Measurements from ENCODE around the gene DENND1C. TPM values are rescaled to one million over a fixed set of nuclear protein-coding genes. Genes with fewer than 3 reads are reported as not detected.

Gene DENND1C
- total and polyA plus RNA-seq, 7 donors = 0.17 to 0.93 (median 0.27) TPM

DNA sequence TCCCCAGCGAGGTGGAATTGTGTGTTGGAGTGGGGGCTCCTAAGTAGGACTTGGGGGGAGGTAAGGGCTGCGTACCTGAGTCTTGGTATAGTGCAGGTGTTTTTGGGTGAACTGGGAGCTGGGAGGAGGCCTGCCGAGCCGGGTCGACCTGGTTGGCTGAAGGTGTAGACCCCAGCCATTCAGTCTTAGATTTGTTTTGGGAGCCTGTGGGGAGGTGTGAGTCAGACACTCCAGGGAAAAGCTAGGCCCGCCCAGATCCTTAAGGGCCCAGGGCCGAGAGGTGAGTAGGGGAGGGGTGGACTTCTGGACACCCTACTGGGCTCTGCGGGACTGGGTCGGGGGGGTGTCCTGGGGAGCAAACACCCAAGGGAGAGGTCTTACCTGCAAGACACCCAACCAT lies 16.6 kb downstream of the DENND1C start:
- Histone ChIP-seq H3K4me3 (no peak overlapping the region), H3K27me3 (ENCODE audit: insufficient read depth in 3 of 3, low read length in 2 of 3) (peaks cover 0 to 35% (median 13%) of the 10 kb centered on the region in 3 donors), H3K4me1 (no peaks in the 10 kb centered on the region), H3K9me3 (no peaks in the 10 kb centered on the region), H3K27ac (no peak overlapping the region), H3K36me3 (ENCODE audit: insufficient read depth in 1 of 2, low read depth in 1 of 2) (no peaks in the 10 kb centered on the region)
- TF ChIP-seq, protein P1, sequence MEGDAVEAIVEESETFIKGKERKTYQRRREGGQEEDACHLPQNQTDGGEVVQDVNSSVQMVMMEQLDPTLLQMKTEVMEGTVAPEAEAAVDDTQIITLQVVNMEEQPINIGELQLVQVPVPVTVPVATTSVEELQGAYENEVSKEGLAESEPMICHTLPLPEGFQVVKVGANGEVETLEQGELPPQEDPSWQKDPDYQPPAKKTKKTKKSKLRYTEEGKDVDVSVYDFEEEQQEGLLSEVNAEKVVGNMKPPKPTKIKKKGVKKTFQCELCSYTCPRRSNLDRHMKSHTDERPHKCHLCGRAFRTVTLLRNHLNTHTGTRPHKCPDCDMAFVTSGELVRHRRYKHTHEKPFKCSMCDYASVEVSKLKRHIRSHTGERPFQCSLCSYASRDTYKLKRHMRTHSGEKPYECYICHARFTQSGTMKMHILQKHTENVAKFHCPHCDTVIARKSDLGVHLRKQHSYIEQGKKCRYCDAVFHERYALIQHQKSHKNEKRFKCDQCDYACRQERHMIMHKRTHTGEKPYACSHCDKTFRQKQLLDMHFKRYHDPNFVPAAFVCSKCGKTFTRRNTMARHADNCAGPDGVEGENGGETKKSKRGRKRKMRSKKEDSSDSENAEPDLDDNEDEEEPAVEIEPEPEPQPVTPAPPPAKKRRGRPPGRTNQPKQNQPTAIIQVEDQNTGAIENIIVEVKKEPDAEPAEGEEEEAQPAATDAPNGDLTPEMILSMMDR (IDR thresholded peaks at IDR 0.05) = no peak
- no peak for DNase-seq
- no peak for ATAC-seq
- intact Hi-C loops (cut with DNase I) = no loop called here
- 38 to 44% (median 42%) methylated on average over 9 of the region's 9 CpGs for WGBS, 3 donors

- no peaks in the 10 kb centered on the region for H3K36me3 ChIP-seq (ENCODE audit: insufficient read depth in 1 of 2, low read depth in 1 of 2)
- TF ChIP-seq, protein P1 (IDR thresholded peaks at IDR 0.05) = no peak
- peaks cover 0 to 35% (median 13%) of the 10 kb centered on the region in 3 donors for H3K27me3 ChIP-seq (ENCODE audit: insufficient read depth in 3 of 3, low read length in 2 of 3)
Observed at GRCh38 chr19:6464070-6464873, 17.3 kb downstream of the DENND1C start, which contains the start of gene CRB3. Gene CRB3 (plus strand): TSS chr19:6464271. CDS start chr19:6464702, 431 bp downstream.

GRCh38 chr19:6460099-6460884 lies 21.3 kb downstream of the DENND1C start:
- ATAC-seq = peak; percentile 96 to 97 (median 96)
- intact Hi-C loops (cut with DNase I) = no loop called here
- Histone ChIP-seq H3K27me3 (ENCODE audit: insufficient read depth in 3 of 3, low read length in 2 of 3) (peaks cover 0 to 27% (median 9%) of the 10 kb centered on the region in 3 donors), H3K4me1 (peaks cover 9% of the 10 kb centered on the region), H3K27ac (peak overlapping the region; percentile 72), H3K4me3 (peak overlapping the region; percentile 86), H3K9me3 (no peaks in the 10 kb centered on the region), H3K36me3 (ENCODE audit: insufficient read depth in 1 of 2, low read depth in 1 of 2) (peaks cover 0 to 16% of the 10 kb centered on the region in 2 donors)
- peak; percentile 99 for DNase-seq
- TF ChIP-seq, protein P1 (IDR thresholded peaks at IDR 0.05) = peak; percentile 50
- WGBS, 3 donors = 0 to 1% (median 0%) methylated on average over 57 of the region's 57 CpGs

More at GRCh38 chr19:6464070-6464873, 17.3 kb downstream of the DENND1C start, which contains the start of gene CRB3:
- WGBS, 3 donors = 3 to 5% (median 3%) methylated on average over 50 to 65 of the region's 65 CpGs
- no peak for ATAC-seq
- intact Hi-C loops (cut with DNase I) = no loop called here
- DNase-seq = peak in 1 of 2 donors; percentile 22
- Histone ChIP-seq H3K4me1 (no peaks in the 10 kb centered on the region), H3K4me3 (no peak within 1 kb of the TSS), H3K27ac (no peak within 1 kb of the TSS), H3K9me3 (no peaks in the 10 kb centered on the region)

- 2% methylated on average over 32 to 66 of the region's 70 CpGs for WGBS, 3 donors
- TF ChIP-seq, protein P1 (IDR thresholded peaks at IDR 0.05) = no peak
- H3K36me3 ChIP-seq (ENCODE audit: insufficient read depth in 1 of 2, low read depth in 1 of 2) = peaks cover 0 to 24% of the 10 kb centered on the region in 2 donors
- H3K9me3 ChIP-seq = no peaks in the 10 kb centered on the region
- DNase-seq (peak; percentile 68 to 78), ATAC-seq (peak; percentile 60 to 79 (median 71))
- H3K4me1 ChIP-seq = peaks cover 9% of the 10 kb centered on the region
- peaks cover 0 to 19% (median 7%) of the 10 kb centered on the region in 3 donors for H3K27me3 ChIP-seq (ENCODE audit: insufficient read depth in 3 of 3, low read length in 2 of 3)
- intact Hi-C loops (cut with DNase I) = no loop called here
- peak within 1 kb of the TSS; percentile 72 for H3K27ac ChIP-seq
- H3K4me3 ChIP-seq = peak within 1 kb of the TSS; percentile 86
Observed at GRCh38 chr19:6459262-6460098, 22.1 kb downstream of the DENND1C start, which contains the start of gene SLC25A23. Gene SLC25A23 (minus strand): TSS chr19:6459792. CDS start chr19:6459628, 164 bp downstream.
